OCI-M2 (cell line): Measurements from ENCODE around the gene MYEOV.

ENCODE experiments used
- DNase-seq: peaks from one replicate; lab custom pipeline; 2025; ENCODE audit not compliant: unreplicated experiment; lab: John Stamatoyannopoulos, UW

MYEOV gene

GRCh38 chr11:69301081-69301454, 7.1 kb downstream of the MYEOV start:
- DNase-seq = no peak

GRCh38 chr11:69301455-69302401, 7.8 kb downstream of the MYEOV start:
- DNase-seq = no peak

GRCh38 chr11:69302447-69303020, 8.6 kb downstream of the MYEOV start:
- DNase-seq = no peak

GRCh38 chr11:69303427-69303826, 9.5 kb downstream of the MYEOV start:
- no peak for DNase-seq

GRCh38 chr11:69304258-69304657, 10.3 kb downstream of the MYEOV start:
- no peak for DNase-seq

- DNase-seq = no peak
These were observed 10.7 kb downstream of the MYEOV start for GRCh38 chr11:69304686-69305085.

GRCh38 chr11:69305885-69306540, 12.1 kb downstream of the MYEOV start:
- DNase-seq = no peak

GRCh38 chr11:69306821-69307220, 12.9 kb downstream of the MYEOV start:
- DNase-seq = no peak

GRCh38 chr11:69307421-69307820, 13.5 kb downstream of the MYEOV start:
- DNase-seq = no peak

GRCh38 chr11:69307871-69308431, 14.0 kb downstream of the MYEOV start:
- DNase-seq = no peak

- DNase-seq = no peak
These were observed 14.5 kb downstream of the MYEOV start for GRCh38 chr11:69308491-69308911.

GRCh38 chr11:69308936-69309615, 15.1 kb downstream of the MYEOV start:
- no peak for DNase-seq

- no peak for DNase-seq
These were observed 15.8 kb downstream of the MYEOV start for GRCh38 chr11:69309631-69310280.

GRCh38 chr11:69310351-69310750, 16.4 kb downstream of the MYEOV start:
- no peak for DNase-seq

GRCh38 chr11:69310934-69311766, 17.2 kb downstream of the MYEOV start:
- DNase-seq = no peak

GRCh38 chr11:69311767-69312385, 17.9 kb downstream of the MYEOV start:
- DNase-seq = no peak

GRCh38 chr11:69312453-69313404, 18.8 kb downstream of the MYEOV start:
- no peak for DNase-seq

GRCh38 chr11:69313992-69314391, 20.0 kb downstream of the MYEOV start:
- no peak for DNase-seq
